Trophoblast cell (in vitro differentiated cells and primary cell): ENCODE data around the gene ZNF112.

Experiments
- DNase-seq, 2 donors: peaks; one replicate each; pipeline ENCODE4 v3.0.0-alpha.2; 2016
- H2AFZ ChIP-seq: 2 replicates; pipeline ENCODE4 v1.6.1; 2013; ENCODE audit warnings: low read length, moderate library complexity, mild to moderate bottlenecking; ENCODE audit not compliant: insufficient read depth, poor library complexity
- H2AK5ac ChIP-seq: 2 replicates; pipeline ENCODE4 v1.6.1; 2013; ENCODE audit warnings: mild to moderate bottlenecking, low read length
- H2BK120ac ChIP-seq: 2 replicates; pipeline ENCODE4 v1.6.1; 2013; ENCODE audit warnings: low read length, mild to moderate bottlenecking, moderate library complexity; ENCODE audit not compliant: insufficient read depth, poor library complexity
- H2BK12ac ChIP-seq: 2 replicates; pipeline ENCODE4 v1.6.1; 2013; ENCODE audit warnings: mild to moderate bottlenecking, low read length, moderate library complexity
- H2BK5ac ChIP-seq: 2 replicates; pipeline ENCODE4 v1.6.1; 2013; ENCODE audit warnings: low read length, low read depth, moderate library complexity, mild to moderate bottlenecking; ENCODE audit not compliant: poor library complexity
- H3K14ac ChIP-seq: 2 replicates; pipeline ENCODE4 v1.6.1; 2013; ENCODE audit warnings: mild to moderate bottlenecking, low read length
- H3K18ac ChIP-seq: 2 replicates; pipeline ENCODE4 v1.6.1; 2013; ENCODE audit warnings: mild to moderate bottlenecking, low read length
- H3K23ac ChIP-seq: 2 replicates; pipeline ENCODE4 v1.6.1; 2013; ENCODE audit warnings: low read length
- H3K27ac ChIP-seq: 2 replicates; pipeline ENCODE4 v1.5.1; 2013; ENCODE audit warnings: low read depth, mild to moderate bottlenecking, inconsistent platforms, low read length, moderate library complexity
- H3K27me3 ChIP-seq: 2 replicates; pipeline ENCODE4 v1.6.1; 2013; ENCODE audit warnings: inconsistent platforms, mild to moderate bottlenecking, low read length, moderate library complexity; ENCODE audit not compliant: insufficient read depth
- H3K36me3 ChIP-seq, 2 experiments: 1 replicate in 1 of 2; 2 replicates in 1 of 2; pipeline ENCODE4 v1.6.1; 2013; ENCODE audit warnings: low read length in 2 of 2, mild to moderate bottlenecking in 2 of 2, moderate library complexity in 1 of 2; ENCODE audit not compliant: insufficient read depth in 2 of 2, control insufficient read depth in 1 of 2
- H3K4ac ChIP-seq: 2 replicates; pipeline ENCODE4 v1.6.1; 2013; ENCODE audit warnings: low read depth, mild to moderate bottlenecking, low read length, moderate library complexity
- H3K4me1 ChIP-seq, 2 experiments: 1 replicate in 1 of 2; 2 replicates in 1 of 2; pipeline ENCODE4 v1.6.1; 2013; ENCODE audit warnings: low read length in 2 of 2, mild to moderate bottlenecking in 2 of 2, moderate library complexity in 1 of 2; ENCODE audit not compliant: insufficient read depth in 2 of 2, control insufficient read depth in 1 of 2
- H3K4me2 ChIP-seq: 2 replicates; pipeline ENCODE4 v1.6.1; 2013; ENCODE audit warnings: inconsistent platforms, mild to moderate bottlenecking, low read length, moderate library complexity
- H3K4me3 ChIP-seq: 2 replicates; pipeline ENCODE4 v1.5.1; 2013; ENCODE audit warnings: mild to moderate bottlenecking, low read depth, low read length, inconsistent platforms
- H3K79me1 ChIP-seq: one replicate; pipeline ENCODE4 v1.6.1; 2013; ENCODE audit warnings: low read length
- H3K79me2 ChIP-seq: 2 replicates; pipeline ENCODE4 v1.6.1; 2013; ENCODE audit warnings: low read length, mild to moderate bottlenecking; ENCODE audit not compliant: control insufficient read depth, insufficient read depth, poor library complexity
- H3K9ac ChIP-seq: 2 replicates; pipeline ENCODE4 v1.6.1; 2013; ENCODE audit warnings: mild to moderate bottlenecking, low read length
- H3K9me3 ChIP-seq: 2 replicates; pipeline ENCODE4 v1.6.1; 2013; ENCODE audit warnings: low read depth, mild to moderate bottlenecking, control low read depth, inconsistent platforms, low read length; ENCODE audit not compliant: insufficient read depth
- H4K12ac ChIP-seq: 2 replicates; pipeline ENCODE4 v1.6.1; 2013; ENCODE audit warnings: low read depth, mild to moderate bottlenecking, low read length, moderate library complexity
- H4K8ac ChIP-seq: 2 replicates; pipeline ENCODE4 v1.6.1; 2013; ENCODE audit warnings: low read depth, mild to moderate bottlenecking, low read length, moderate library complexity
- H4K91ac ChIP-seq: one replicate; pipeline ENCODE4 v1.6.1; 2013; ENCODE audit warnings: low read depth, mild to moderate bottlenecking, low read length, moderate library complexity
- WGBS: extraction: QIAGEN DNeasy Blood & Tissue Kit; methylation state at CpG from one replicate; pipeline ENCODE4 v1.1.7; 2013; ENCODE audit warnings: missing lambda C conversion rate; ENCODE audit not compliant: insufficient read length, insufficient coverage; ENCODE audit errors: extremely low coverage; 5-methylcytosine and 5-hydroxymethylcytosine counted together

Gene ZNF112

GRCh38 chr19:44371815-44372480 is 15.5 kb upstream of the ZNF112 start:
- Histone ChIP-seq H3K27ac (no peak overlapping the region), H3K4me2 (no peak overlapping the region), H3K79me1 (no peaks in the 10 kb centered on the region), H2BK120ac (no peak overlapping the region), H3K9ac (no peak overlapping the region), H3K4me3 (no peak overlapping the region), H4K12ac (no peak overlapping the region), H3K4ac (no peak overlapping the region), H3K18ac (no peak overlapping the region), H2AFZ (no peak overlapping the region), H3K27me3 (no peaks in the 10 kb centered on the region), H3K4me1 (no peaks in the 10 kb centered on the region), H4K91ac (no peak overlapping the region), H3K36me3 (no peaks in the 10 kb centered on the region), H3K23ac (no peak overlapping the region), H3K79me2 (no peaks in the 10 kb centered on the region), H3K9me3 (peaks cover 9% of the 10 kb centered on the region), H2AK5ac (no peak overlapping the region), H3K14ac (no peak overlapping the region), H2BK5ac (no peak overlapping the region), H4K8ac (no peak overlapping the region), H2BK12ac (no peak overlapping the region)
- WGBS, result 100% methylated on average over 1 of the region's 20 CpGs
- DNase-seq, result no peak

GRCh38 chr19:44367024-44367423 is 10.5 kb upstream of the ZNF112 start:
- H3K27ac ChIP-seq, result no peak overlapping the region
- no peaks in the 10 kb centered on the region for H3K27me3 ChIP-seq

GRCh38 chr19:44346556-44346955 is 9.9 kb downstream of the ZNF112 start:
- no peaks in the 10 kb centered on the region for H3K79me2 ChIP-seq
- no peaks in the 10 kb centered on the region for H3K79me1 ChIP-seq
- H2AFZ ChIP-seq, result no peak overlapping the region
- no peaks in the 10 kb centered on the region for H3K36me3 ChIP-seq
- no peak overlapping the region for H3K9ac ChIP-seq
- H3K4ac ChIP-seq, result no peak overlapping the region
- no peak overlapping the region for H2BK12ac ChIP-seq
- H3K27me3 ChIP-seq, result no peaks in the 10 kb centered on the region
- no peak overlapping the region for H4K12ac ChIP-seq
- WGBS, result no CpG with 5 or more reads among the region's 4 CpGs
- H2BK120ac ChIP-seq, result no peak overlapping the region
- H3K4me3 ChIP-seq, result no peak overlapping the region
- no peak overlapping the region for H2AK5ac ChIP-seq
- no peak overlapping the region for H3K27ac ChIP-seq
- H3K14ac ChIP-seq, result no peak overlapping the region
- no peak for DNase-seq
- no peak overlapping the region for H4K91ac ChIP-seq
- H3K18ac ChIP-seq, result no peak overlapping the region
- peaks cover 2% of the 10 kb centered on the region for H3K9me3 ChIP-seq
- no peak overlapping the region for H3K4me2 ChIP-seq
- H4K8ac ChIP-seq, result no peak overlapping the region
- H2BK5ac ChIP-seq, result no peak overlapping the region
- no peak overlapping the region for H3K23ac ChIP-seq
- no peaks in the 10 kb centered on the region for H3K4me1 ChIP-seq

More at GRCh38 chr19:44367024-44367423, 10.5 kb upstream of the ZNF112 start:
- Histone ChIP-seq H2AFZ (no peak overlapping the region), H3K79me2 (no peaks in the 10 kb centered on the region), H2BK12ac (no peak overlapping the region), H3K23ac (no peak overlapping the region), H3K4me3 (no peak overlapping the region), H3K9me3 (peaks cover 10% of the 10 kb centered on the region), H3K4me1 (no peaks in the 10 kb centered on the region), H4K12ac (no peak overlapping the region), H3K14ac (no peak overlapping the region), H3K18ac (no peak overlapping the region), H3K36me3 (no peaks in the 10 kb centered on the region), H3K79me1 (no peaks in the 10 kb centered on the region), H2AK5ac (no peak overlapping the region), H3K4ac (no peak overlapping the region), H3K4me2 (no peak overlapping the region), H2BK5ac (no peak overlapping the region), H4K8ac (no peak overlapping the region), H3K9ac (no peak overlapping the region), H2BK120ac (no peak overlapping the region), H4K91ac (no peak overlapping the region)
- no CpG with 5 or more reads among the region's 17 CpGs for WGBS
- DNase-seq, result no peak

GRCh38 chr19:44345959-44346358 is 10.5 kb downstream of the ZNF112 start:
- H2BK5ac ChIP-seq, result no peak overlapping the region
- no CpG with 5 or more reads among the region's 4 CpGs for WGBS

More at GRCh38 chr19:44345959-44346358, 10.5 kb downstream of the ZNF112 start:
- Histone ChIP-seq H3K9me3 (peaks cover 2% of the 10 kb centered on the region), H3K27ac (no peak overlapping the region), H3K4me1 (no peaks in the 10 kb centered on the region), H3K79me1 (no peaks in the 10 kb centered on the region), H4K8ac (no peak overlapping the region), H2BK12ac (no peak overlapping the region), H4K12ac (no peak overlapping the region), H2BK120ac (no peak overlapping the region), H3K4me3 (no peak overlapping the region), H4K91ac (no peak overlapping the region), H3K79me2 (no peaks in the 10 kb centered on the region), H3K4me2 (no peak overlapping the region), H3K18ac (no peak overlapping the region), H3K9ac (no peak overlapping the region), H3K27me3 (no peaks in the 10 kb centered on the region), H3K36me3 (no peaks in the 10 kb centered on the region), H3K23ac (no peak overlapping the region), H2AK5ac (no peak overlapping the region), H3K4ac (no peak overlapping the region), H2AFZ (no peak overlapping the region), H3K14ac (no peak overlapping the region)
- DNase-seq, result no peak
